Activated gamma-delta T cell (primary cell): Measurements from ENCODE around the gene FAM124B.
"Not testable (repeated sequence)": the region's sequence is repeated elsewhere in the genome, so short reads cannot be mapped to it uniquely, and the experiment has no call there.

Experiments used
- DNase-seq: peaks from one replicate; lab custom pipeline; 2025; lab: John Stamatoyannopoulos, UW

The FAM124B gene

GRCh38 chr2:224413381-224413780, 11.5 kb upstream of the FAM124B start:
- no peak for DNase-seq

DNA sequence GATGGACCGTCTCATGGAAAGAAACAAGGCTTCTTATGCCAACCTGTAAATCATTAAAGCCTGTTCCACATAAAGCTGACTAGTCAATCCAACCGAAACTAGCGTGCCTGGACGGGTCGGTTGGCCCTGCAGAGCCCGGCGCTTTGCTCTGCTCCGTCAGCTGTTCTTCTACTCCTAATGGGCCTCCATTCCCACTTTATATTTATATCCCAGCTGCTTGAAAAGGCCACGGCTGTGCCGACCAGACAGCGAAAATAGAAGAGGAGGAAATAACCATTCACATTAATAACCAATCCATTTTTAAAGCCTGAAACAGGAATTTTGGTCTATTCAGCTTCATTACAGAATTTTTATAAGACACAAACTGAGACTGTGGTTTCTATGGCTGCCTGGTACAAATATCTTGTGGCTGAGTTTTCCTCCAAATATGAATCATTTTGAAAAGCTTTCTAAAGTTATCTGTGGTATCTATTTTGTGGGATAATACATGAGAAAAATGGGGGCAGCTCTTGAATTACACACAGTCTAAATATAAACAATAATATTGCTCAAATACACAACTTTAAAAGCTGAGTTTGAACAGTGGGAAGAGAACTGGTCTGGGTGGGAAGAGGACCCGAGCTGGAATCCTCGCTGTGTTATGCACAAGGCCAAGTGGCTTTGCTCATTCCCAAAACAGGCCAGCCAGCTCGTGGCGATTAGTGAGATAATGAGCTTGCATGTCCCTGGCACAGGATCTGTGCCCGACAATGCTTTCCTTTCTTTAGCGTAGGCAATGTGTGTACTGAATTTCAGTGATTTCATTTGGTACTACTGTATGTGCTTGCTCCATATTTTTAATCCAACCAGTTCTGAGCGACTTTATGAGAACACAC, 10.5 kb upstream of the FAM124B start:
- DNase-seq: no peak

GRCh38 chr2:224410946-224411561, 9.1 kb upstream of the FAM124B start:
- DNase-seq: no peak

DNA sequence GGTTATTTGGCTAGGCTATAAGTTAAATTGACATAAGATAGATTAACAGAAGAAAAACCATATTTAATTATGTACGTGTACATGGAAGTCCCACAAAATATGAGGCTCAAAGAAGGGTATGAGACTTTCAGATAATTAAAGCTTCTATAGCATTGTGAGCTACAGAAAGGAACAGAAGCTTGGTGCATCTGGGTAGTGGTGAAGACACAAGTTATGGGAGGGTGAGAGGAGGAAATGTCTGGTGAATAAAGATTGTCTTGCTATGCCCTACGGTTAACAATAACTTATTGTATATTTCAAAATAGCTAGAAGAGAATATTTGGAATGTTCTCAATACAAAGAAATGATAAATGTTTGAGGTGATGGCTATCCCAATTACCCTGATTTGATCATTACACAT, 6.8 kb upstream of the FAM124B start:
- no peak for DNase-seq

DNA sequence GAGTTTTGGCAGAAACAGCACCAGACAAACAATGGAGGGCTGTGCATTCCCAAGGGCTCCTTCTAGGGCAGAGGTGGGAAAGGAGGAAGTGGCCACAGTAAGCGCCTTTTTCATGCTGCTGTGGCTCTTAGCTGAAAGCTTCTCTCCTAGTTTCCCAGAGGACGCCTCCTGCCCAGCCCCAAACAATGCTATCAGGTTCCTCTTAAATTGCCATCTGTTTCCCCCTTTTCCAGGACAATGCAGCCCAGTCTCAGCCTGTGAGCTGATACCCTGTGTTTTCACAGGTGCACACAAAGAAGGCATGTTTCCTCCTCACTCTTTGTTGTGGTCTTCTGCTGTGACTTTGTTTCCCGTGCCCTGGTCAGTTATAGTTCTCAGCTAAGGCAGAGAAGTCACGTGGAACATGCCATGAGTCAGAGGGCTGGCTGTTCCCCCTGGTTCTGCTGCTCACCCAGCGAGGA, 5.4 kb upstream of the FAM124B start:
- DNase-seq: no peak

DNA sequence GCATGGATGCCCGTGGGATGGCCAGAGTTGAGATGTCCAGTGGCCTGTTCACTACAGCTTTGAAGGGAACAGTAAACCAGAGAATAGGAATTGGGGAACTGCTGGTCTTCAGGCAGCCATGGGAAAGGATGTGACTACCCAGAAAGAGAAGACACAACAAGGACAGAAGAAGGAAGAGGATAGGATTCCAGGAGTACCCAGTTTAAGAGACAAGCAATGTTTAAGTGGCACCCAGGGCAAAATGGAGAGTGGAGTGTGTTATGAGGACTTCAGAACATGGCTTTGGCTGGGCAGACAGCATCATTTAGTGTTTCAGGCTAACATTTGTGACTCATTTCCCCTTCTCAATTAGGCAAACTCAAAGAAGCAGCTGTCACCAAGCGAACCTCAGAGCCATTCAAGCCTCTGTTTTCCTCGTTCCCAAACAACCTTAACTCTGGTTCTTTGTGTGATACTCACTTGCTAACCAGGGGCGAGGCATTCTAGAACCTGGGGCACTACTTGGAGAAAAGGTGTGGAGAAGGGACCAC, 4.0 kb upstream of the FAM124B start:
- no peak for DNase-seq

DNA sequence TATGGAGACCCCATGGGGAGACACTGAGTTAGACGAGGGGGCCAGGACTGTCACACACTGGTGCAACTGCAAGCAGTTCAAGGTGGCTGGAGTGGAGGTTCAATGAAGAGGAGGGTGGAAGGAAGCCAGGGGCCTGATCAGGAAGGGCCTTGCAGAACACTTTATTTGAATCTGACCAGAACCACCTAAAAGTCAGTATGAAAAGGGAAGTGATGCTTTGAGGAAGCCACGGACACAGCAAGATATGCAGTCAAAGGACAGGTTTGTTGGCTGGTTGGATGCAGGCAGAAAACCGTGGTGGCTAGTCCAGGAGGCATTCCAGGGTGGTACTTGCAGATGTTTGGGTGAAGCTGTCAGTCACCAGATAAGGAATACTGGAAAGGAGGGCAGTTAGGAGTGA, 3.5 kb upstream of the FAM124B start:
- no peak for DNase-seq

- DNase-seq: no peak
Observed at GRCh38 chr2:224404796-224405195, 2.9 kb upstream of the FAM124B start.

DNA sequence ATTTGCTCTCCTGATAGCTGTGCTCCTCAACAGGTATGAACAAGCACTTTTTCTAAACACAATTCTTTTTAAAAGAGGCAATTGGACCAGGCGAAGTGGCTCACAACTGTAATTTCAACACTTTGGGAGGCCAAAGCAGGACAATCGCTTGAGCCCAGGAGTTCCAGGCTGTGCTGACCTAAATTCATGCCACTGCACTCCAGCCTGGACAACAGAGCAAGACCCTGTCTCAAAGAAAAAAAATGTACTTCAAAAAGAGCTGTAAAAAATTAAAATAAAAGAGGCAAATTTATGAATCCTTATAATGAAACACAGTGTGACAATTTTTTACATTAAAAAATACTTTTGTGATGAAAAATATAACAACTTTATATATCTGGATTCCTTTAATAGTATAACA, 1.8 kb upstream of the FAM124B start:
- DNase-seq: no peak

- no peak for DNase-seq
Observed at GRCh38 chr2:224400886-224401632, 848 bp downstream of the FAM124B start.

GRCh38 chr2:224400174-224400810, 1.6 kb downstream of the FAM124B start:
- no peak for DNase-seq

DNA sequence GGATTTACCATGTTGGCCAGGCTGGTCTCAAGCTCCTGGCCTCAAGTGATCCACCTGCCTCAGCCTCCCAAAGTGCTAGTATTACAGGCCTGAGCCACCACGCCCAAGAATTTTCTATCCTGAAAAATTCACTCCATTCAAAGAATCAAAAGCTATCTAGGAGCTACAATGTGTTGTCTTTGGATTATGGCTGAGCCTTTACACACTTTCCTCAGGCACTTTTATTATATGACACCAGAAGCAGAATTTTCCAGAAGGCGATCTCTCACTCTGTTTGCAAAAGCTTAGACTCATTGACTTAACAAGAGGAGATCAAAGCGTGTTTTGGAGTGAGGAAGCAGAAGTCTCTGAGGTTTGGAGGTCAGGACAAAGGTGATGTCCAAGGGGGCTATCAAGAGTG, 3.6 kb downstream of the FAM124B start:
- DNase-seq: no peak

GRCh38 chr2:224397100-224397499, 4.8 kb downstream of the FAM124B start:
- not testable (repeated sequence) for DNase-seq

GRCh38 chr2:224395620-224396390, 6.1 kb downstream of the FAM124B start:
- DNase-seq: no peak

- no peak for DNase-seq
Observed at GRCh38 chr2:224393157-224393872, 8.6 kb downstream of the FAM124B start.

GRCh38 chr2:224392545-224392944, 9.4 kb downstream of the FAM124B start:
- DNase-seq: no peak

DNA sequence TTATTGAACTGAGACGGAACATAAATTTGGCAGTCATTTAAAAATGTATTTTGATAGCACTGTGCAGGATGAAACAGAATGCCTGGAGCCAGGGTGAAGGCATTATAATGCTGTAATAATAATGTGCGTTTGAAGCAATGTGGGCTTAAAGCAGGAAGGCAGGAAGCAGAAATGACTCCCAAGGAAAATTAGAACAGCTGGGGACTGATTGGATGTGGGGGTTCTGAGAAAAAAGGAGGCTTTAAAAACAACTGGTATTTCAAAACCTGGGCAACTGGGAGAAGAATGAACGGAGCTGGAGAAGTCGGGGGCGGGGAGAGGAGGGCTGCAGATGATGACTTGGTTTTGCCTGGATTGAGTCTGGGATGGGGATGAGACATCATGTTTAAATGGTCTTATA, 12.6 kb downstream of the FAM124B start:
- DNase-seq: no peak

GRCh38 chr2:224386876-224387275, 15.0 kb downstream of the FAM124B start:
- DNase-seq: no peak

DNA sequence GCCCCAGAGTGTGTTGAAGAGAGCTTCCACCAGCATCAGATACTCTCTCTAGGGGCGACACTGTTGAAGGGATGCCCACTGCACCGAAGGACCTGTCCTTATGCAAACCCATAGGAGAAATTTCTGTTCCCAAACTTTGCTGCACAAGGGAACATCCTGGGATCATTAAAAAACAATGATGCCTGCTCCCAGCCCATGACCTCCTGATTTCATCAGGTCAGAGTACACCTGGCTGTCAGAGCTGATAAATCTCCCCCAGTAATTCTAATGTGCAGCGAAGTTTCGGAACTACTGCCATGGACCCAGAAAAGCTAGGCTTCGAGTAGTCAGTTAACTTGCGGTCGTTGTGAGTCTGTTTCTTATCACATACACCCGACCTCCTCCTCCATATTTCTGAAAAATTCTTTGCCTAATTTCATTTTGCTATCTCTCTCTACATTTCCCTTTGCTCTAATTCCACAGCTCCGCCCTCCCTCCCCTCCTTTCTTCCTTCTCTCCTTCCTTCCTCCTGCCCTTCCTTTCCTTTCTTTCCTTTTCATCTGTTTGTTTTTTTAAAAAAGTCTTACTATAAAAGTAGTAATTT, 18.8 kb downstream of the FAM124B start:
- no peak for DNase-seq

DNA sequence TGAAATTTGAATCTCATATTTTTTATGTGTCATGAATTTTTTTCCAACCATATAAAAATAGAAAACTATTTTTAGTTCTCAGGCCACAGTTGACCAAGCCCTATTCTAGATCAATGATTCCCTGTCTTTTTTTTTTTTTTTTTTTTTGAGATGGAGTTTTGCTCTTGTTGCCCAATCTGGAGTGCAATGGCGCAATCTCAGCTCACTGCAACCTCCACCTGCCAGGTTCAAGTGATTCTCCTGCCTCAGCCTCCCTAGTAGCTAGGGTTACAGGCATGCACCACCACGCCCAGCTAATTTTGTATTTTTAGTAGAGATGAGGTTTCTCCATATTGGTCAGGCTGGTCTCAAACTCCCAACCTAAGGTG, 19.6 kb downstream of the FAM124B start:
- not testable (repeated sequence) for DNase-seq
